ENCODE measurements around the gene SMARCA2.
A peak's percentile ranks its signal among the peaks of the same experiment; 100 is the strongest.

SMARCA2 gene

GRCh38 chr9:2210201-2210600 is 195.1 kb downstream of the SMARCA2 start:
- no peak for DNase-seq (ENCODE audit: low read depth in 2 of 2)

GRCh38 chr9:2213830-2214468 is 198.8 kb downstream of the SMARCA2 start:
- DNase-seq (ENCODE audit: low read depth in 2 of 2) = no peak

GRCh38 chr9:2214707-2215106 is 199.6 kb downstream of the SMARCA2 start:
- DNase-seq (ENCODE audit: low read depth in 2 of 2) = no peak

- no peak for DNase-seq (ENCODE audit: low read depth in 2 of 2)
These were observed 200.8 kb downstream of the SMARCA2 start for GRCh38 chr9:2215921-2216441.

- no peak for DNase-seq (ENCODE audit: low read depth in 2 of 2)
These were observed 201.4 kb downstream of the SMARCA2 start for GRCh38 chr9:2216591-2216990.

- no peak for DNase-seq (ENCODE audit: low read depth in 2 of 2)
These were observed 202.4 kb downstream of the SMARCA2 start for GRCh38 chr9:2217540-2217939.

- no peak for DNase-seq (ENCODE audit: low read depth in 2 of 2)
These were observed 204.9 kb downstream of the SMARCA2 start for GRCh38 chr9:2220036-2220435.

GRCh38 chr9:2227144-2227867 is 212.2 kb downstream of the SMARCA2 start:
- no peak for DNase-seq (ENCODE audit: low read depth in 2 of 2)

- no peak for DNase-seq (ENCODE audit: low read depth in 2 of 2)
These were observed 213.0 kb downstream of the SMARCA2 start for GRCh38 chr9:2228132-2228531.

GRCh38 chr9:2228641-2229040 is 213.5 kb downstream of the SMARCA2 start:
- no peak for DNase-seq (ENCODE audit: low read depth in 2 of 2)

GRCh38 chr9:2229109-2229721 is 214.1 kb downstream of the SMARCA2 start:
- no peak for DNase-seq (ENCODE audit: low read depth in 2 of 2)

GRCh38 chr9:2230362-2230761 is 215.2 kb downstream of the SMARCA2 start:
- DNase-seq (ENCODE audit: low read depth in 2 of 2) = no peak

GRCh38 chr9:2231101-2231500 is 216.0 kb downstream of the SMARCA2 start:
- DNase-seq (ENCODE audit: low read depth in 2 of 2) = no peak

GRCh38 chr9:2231829-2232228 is 216.7 kb downstream of the SMARCA2 start:
- no peak for DNase-seq (ENCODE audit: low read depth in 2 of 2)

- DNase-seq (ENCODE audit: low read depth in 2 of 2) = no peak
These were observed 218.1 kb downstream of the SMARCA2 start for GRCh38 chr9:2233274-2233673.

- no peak for DNase-seq (ENCODE audit: low read depth in 2 of 2)
These were observed 219.3 kb downstream of the SMARCA2 start for GRCh38 chr9:2234371-2234893.

GRCh38 chr9:2235623-2236022 is 220.5 kb downstream of the SMARCA2 start:
- no peak for DNase-seq (ENCODE audit: low read depth in 2 of 2)

GRCh38 chr9:2236850-2237249 is 221.7 kb downstream of the SMARCA2 start:
- no peak for DNase-seq (ENCODE audit: low read depth in 2 of 2)

- no peak for DNase-seq (ENCODE audit: low read depth in 2 of 2)
These were observed 226.3 kb downstream of the SMARCA2 start for GRCh38 chr9:2241461-2241835.

- DNase-seq (ENCODE audit: low read depth in 2 of 2) = peak; percentile 45 to 48
These were observed 226.9 kb downstream of the SMARCA2 start for GRCh38 chr9:2241836-2242741.

- DNase-seq (ENCODE audit: low read depth in 2 of 2) = no peak
These were observed 227.7 kb downstream of the SMARCA2 start for GRCh38 chr9:2242831-2243330.

Measured in stimulated activated CD4-positive, alpha-beta T cell treated with anti-CD3 and anti-CD28 coated beads, Interleukin-15, amount 100 ng/mL, for 48 hours (primary cell).